HUDEP-2 (cell line): ENCODE data around the gene CARD10.

Source experiments
- DNase-seq, 76 experiments: peaks; one replicate each; lab custom pipeline; 2025; ENCODE audit not compliant: unreplicated experiment in 76 of 76; lab: John Stamatoyannopoulos, UW

The CARD10 gene

GRCh38 chr22:37488337-37489135 is 30.7 kb downstream of the CARD10 start:
- DNase-seq = no peak

- no peak for DNase-seq
These were observed 31.6 kb downstream of the CARD10 start for GRCh38 chr22:37487571-37487970.

- DNase-seq = no peak
These were observed 32.1 kb downstream of the CARD10 start for GRCh38 chr22:37487129-37487528.

GRCh38 chr22:37486224-37486845 is 32.9 kb downstream of the CARD10 start, which contains the start of gene MFNG:
Gene MFNG, minus strand, starts transcription at chr22:37486384. Its CDS starts 207 bp downstream, at chr22:37486177.
- DNase-seq = peak in 74 of 76 experiments; percentile 18 to 87 (median 72)

GRCh38 chr22:37485395-37486223 is 33.6 kb downstream of the CARD10 start:
- DNase-seq = peak in 9 of 76 experiments; percentile 14 to 62 (median 45)

- peak in 64 of 76 experiments; percentile 12 to 75 (median 51) for DNase-seq
These were observed 34.5 kb downstream of the CARD10 start for GRCh38 chr22:37484480-37485394.

GRCh38 chr22:37483050-37483449 is 36.2 kb downstream of the CARD10 start:
- DNase-seq = no peak

GRCh38 chr22:37482244-37482643 is 37.0 kb downstream of the CARD10 start:
- no peak for DNase-seq

- no peak for DNase-seq
These were observed 37.8 kb downstream of the CARD10 start for GRCh38 chr22:37481347-37481907.

- DNase-seq = no peak
These were observed 38.5 kb downstream of the CARD10 start for GRCh38 chr22:37480387-37481346.

GRCh38 chr22:37479196-37479595 is 40.0 kb downstream of the CARD10 start:
- DNase-seq = no peak

GRCh38 chr22:37476389-37477329 is 42.6 kb downstream of the CARD10 start:
- DNase-seq = no peak

- DNase-seq = no peak
These were observed 44.6 kb downstream of the CARD10 start for GRCh38 chr22:37474447-37475090.

GRCh38 chr22:37473437-37473946 is 45.7 kb downstream of the CARD10 start:
- DNase-seq = no peak

- peak in 14 of 76 experiments; percentile 4 to 40 (median 11) for DNase-seq
These were observed 46.7 kb downstream of the CARD10 start for GRCh38 chr22:37472418-37473006.

GRCh38 chr22:37471727-37472417 is 47.3 kb downstream of the CARD10 start:
- DNase-seq = no peak
